ENCODE results near the gene GAREM1. TPM values are rescaled to one million over a fixed set of nuclear protein-coding genes. Genes with fewer than 3 reads are reported as not detected.

The GAREM1 gene
- total and polyA plus RNA-seq, 2 donors (not counting 3 experiments of a cell fraction or from before 2014, with no cell fraction given), result 0.69 to 1.0 TPM

- BruUV-seq (replicated peaks), result no TSS peak
- Histone ChIP-seq H3K9me3 (replicated peaks; ENCODE audit: control insufficient read depth, insufficient read depth, low read length) (no peaks in the 10 kb centered on the region), H3K9ac (replicated peaks; ENCODE audit: extremely low read depth, insufficient read depth, low read length) (no peak overlapping the region), H3K9me1 (replicated peaks; ENCODE audit: control insufficient read depth, extremely low read depth, insufficient read depth, low read length) (no peaks in the 10 kb centered on the region), H3K4me3 (replicated peaks in 1 of 3; ENCODE audit: insufficient read depth in 1 of 3, low read depth in 1 of 3, low read length in 3 of 3) (no peak overlapping the region), H3K27ac (ENCODE audit: insufficient read depth, low read depth, low read length) (no peak overlapping the region), H3K79me2 (ENCODE audit: control insufficient read depth, insufficient read depth, low read length) (no peaks in the 10 kb centered on the region), H3K36me3 (ENCODE audit: control insufficient read depth in 2 of 2, extremely low read depth in 1 of 2, insufficient read depth in 2 of 2, low read length in 2 of 2) (no peaks in the 10 kb centered on the region), H2AFZ (ENCODE audit: low read depth, low read length) (no peak overlapping the region), H3K4me1 (ENCODE audit: control insufficient read depth, extremely low read depth, insufficient read depth, low read length) (peaks cover 10% of the 10 kb centered on the region), H3K27me3 (ENCODE audit: control insufficient read depth in 2 of 2, insufficient read depth in 2 of 2, low read length in 2 of 2) (no peaks in the 10 kb centered on the region), H3K4me2 (ENCODE audit: insufficient read depth, low read length) (no peak overlapping the region), H4K20me1 (replicated peaks; ENCODE audit: control insufficient read depth, extremely low read depth, insufficient read depth, low read length) (no peaks in the 10 kb centered on the region)
- CTCF ChIA-PET, result no interaction called here
- intact Hi-C loops (cut with micrococcal nuclease) (no loop called here), dilution Hi-C loops (cut with MboI; ENCODE audit: extremely low pct_ligation_motif_present, low sequenced_read_pairs) (no loop called here)
- DNase-seq (ENCODE audit: low read depth, low spot score) (no peak), FAIRE-seq (no peak)
- TF ChIP-seq JUN (IDR thresholded peaks at IDR 0.05; ENCODE audit: borderline replicate concordance, insufficient read depth, insufficient read length, low read depth) (no peak), MAX (IDR thresholded peaks at IDR 0.05; ENCODE audit: insufficient read depth, insufficient read length) (no peak), MYC (IDR thresholded peaks at IDR 0.05; ENCODE audit: low read depth, low read length) (no peak), EZH2 (IDR thresholded peaks at IDR 0.05; ENCODE audit: borderline replicate concordance, low read depth, low read length, severe bottlenecking) (no peak), POLR2A (IDR thresholded peaks at IDR 0.05; ENCODE audit: low read depth, low read length) (no peak), CTCF (IDR thresholded peaks at IDR 0.05; ENCODE audit: extremely low read depth in 1 of 2, insufficient read depth in 1 of 2, low read depth in 1 of 2, low read length in 2 of 2) (no peak)
- POLR2A ChIA-PET, result no interaction called here
Observed at GRCh38 chr18:32418148-32418547, 52.5 kb downstream of the GAREM1 start.

GRCh38 chr18:32405588-32405987 lies 65.1 kb downstream of the GAREM1 start:
- H3K79me2 ChIP-seq (ENCODE audit: control insufficient read depth, insufficient read depth, low read length), result no peaks in the 10 kb centered on the region
- no peaks in the 10 kb centered on the region for H3K36me3 ChIP-seq (ENCODE audit: control insufficient read depth in 2 of 2, extremely low read depth in 1 of 2, insufficient read depth in 2 of 2, low read length in 2 of 2)
- H3K4me1 ChIP-seq (ENCODE audit: control insufficient read depth, extremely low read depth, insufficient read depth, low read length), result no peaks in the 10 kb centered on the region
- H3K9ac ChIP-seq (replicated peaks; ENCODE audit: extremely low read depth, insufficient read depth, low read length), result no peak overlapping the region
- H4K20me1 ChIP-seq (replicated peaks; ENCODE audit: control insufficient read depth, extremely low read depth, insufficient read depth, low read length), result no peaks in the 10 kb centered on the region
- no peak overlapping the region for H3K4me2 ChIP-seq (ENCODE audit: insufficient read depth, low read length)
- no peaks in the 10 kb centered on the region for H3K9me1 ChIP-seq (replicated peaks; ENCODE audit: control insufficient read depth, extremely low read depth, insufficient read depth, low read length)
- H3K9me3 ChIP-seq (replicated peaks; ENCODE audit: control insufficient read depth, insufficient read depth, low read length), result no peaks in the 10 kb centered on the region
- no peak for TF ChIP-seq MAX (IDR thresholded peaks at IDR 0.05; ENCODE audit: insufficient read depth, insufficient read length)
- TF ChIP-seq JUN (IDR thresholded peaks at IDR 0.05; ENCODE audit: borderline replicate concordance, insufficient read depth, insufficient read length, low read depth), result no peak
- ChIA-PET POLR2A (no interaction called here), CTCF (no interaction called here)
- no peak overlapping the region for H3K4me3 ChIP-seq (replicated peaks in 1 of 3; ENCODE audit: insufficient read depth in 1 of 3, low read depth in 1 of 3, low read length in 3 of 3)
- no TSS peak for BruUV-seq (replicated peaks)
- no peak for DNase-seq (ENCODE audit: low read depth, low spot score)
- intact Hi-C loops (cut with micrococcal nuclease), result loop anchor here (2.0 kb wide), 1 partner anchor 37 kb away; no protein-coding TSS in a partner anchor
- no peak for FAIRE-seq
- no peak overlapping the region for H2AFZ ChIP-seq (ENCODE audit: low read depth, low read length)
- peaks cover 0 to 3% of the 10 kb centered on the region in 2 experiments for H3K27me3 ChIP-seq (ENCODE audit: control insufficient read depth in 2 of 2, insufficient read depth in 2 of 2, low read length in 2 of 2)
- H3K27ac ChIP-seq (ENCODE audit: insufficient read depth, low read depth, low read length), result no peak overlapping the region
- dilution Hi-C loops (cut with MboI; ENCODE audit: extremely low pct_ligation_motif_present, low sequenced_read_pairs), result no loop called here

Measured in endothelial cell of umbilical vein (primary cell).